Peyer's patch (tissue), 4 donors: ENCODE measurements around the gene TCF21.

Source experiments
- POLR2A ChIP-seq, 2 donors: fragments of 450-650 bp; IDR thresholded peaks; one replicate each; pipeline ENCODE4 v1.5.1; 2017; ENCODE audit warnings: antibody characterized with exemption in 2 of 2, mild to moderate bottlenecking in 2 of 2, moderate library complexity in 2 of 2
- TF ChIP-seq, protein P1 (sequence below), 6 experiments: fragments of 450-650 bp in 4 of 6; fragments of 200-600 bp in 2 of 6; sonication (generic) in 1 of 6; IDR thresholded peaks; one replicate each; pipeline ENCODE4 v1.5.1; 2017 to 2019; ENCODE audit warnings: antibody characterized with exemption in 6 of 6, mild to moderate bottlenecking in 3 of 6, moderate library complexity in 1 of 6

DNA sequence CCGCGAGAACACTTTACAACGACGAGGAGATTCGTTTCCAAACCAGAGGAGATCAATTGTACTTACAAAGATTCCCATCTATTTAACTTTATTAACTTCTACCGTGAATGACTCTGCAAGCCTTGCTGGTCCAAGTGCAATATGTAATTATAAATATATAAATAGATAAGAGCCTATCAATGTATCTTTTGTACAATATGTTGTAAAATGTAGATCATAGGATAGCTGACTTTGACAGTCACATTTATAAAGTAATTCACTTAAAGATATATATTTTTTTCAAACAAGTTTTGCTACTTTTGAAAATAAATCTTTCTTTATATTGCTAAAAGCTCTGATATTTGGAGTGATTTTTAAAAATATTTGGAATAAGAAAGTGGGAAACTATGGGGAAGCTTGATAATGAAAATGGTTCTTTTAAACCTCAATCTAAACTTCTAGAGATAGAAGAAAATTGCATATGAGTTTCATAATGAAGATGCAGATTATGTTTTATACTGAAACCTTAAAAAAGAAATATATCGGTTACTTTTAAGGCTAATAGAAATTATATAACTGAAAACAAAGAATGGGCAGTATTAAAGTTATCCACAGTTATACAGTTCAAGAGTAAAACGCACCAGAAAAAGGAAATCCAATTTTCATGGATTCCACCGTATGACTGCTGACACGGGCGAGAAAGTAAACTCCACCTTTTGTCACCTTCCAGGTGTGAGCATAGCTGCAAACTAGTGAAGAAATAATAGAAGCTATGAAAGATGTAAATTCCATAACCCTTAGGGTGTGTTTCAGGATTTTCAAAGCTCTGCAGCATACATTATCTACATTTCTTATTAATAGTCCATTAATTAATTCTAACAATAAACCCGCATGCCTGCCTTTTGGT is 3.3 kb downstream of the TCF21 start:
- TF ChIP-seq, protein P1, sequence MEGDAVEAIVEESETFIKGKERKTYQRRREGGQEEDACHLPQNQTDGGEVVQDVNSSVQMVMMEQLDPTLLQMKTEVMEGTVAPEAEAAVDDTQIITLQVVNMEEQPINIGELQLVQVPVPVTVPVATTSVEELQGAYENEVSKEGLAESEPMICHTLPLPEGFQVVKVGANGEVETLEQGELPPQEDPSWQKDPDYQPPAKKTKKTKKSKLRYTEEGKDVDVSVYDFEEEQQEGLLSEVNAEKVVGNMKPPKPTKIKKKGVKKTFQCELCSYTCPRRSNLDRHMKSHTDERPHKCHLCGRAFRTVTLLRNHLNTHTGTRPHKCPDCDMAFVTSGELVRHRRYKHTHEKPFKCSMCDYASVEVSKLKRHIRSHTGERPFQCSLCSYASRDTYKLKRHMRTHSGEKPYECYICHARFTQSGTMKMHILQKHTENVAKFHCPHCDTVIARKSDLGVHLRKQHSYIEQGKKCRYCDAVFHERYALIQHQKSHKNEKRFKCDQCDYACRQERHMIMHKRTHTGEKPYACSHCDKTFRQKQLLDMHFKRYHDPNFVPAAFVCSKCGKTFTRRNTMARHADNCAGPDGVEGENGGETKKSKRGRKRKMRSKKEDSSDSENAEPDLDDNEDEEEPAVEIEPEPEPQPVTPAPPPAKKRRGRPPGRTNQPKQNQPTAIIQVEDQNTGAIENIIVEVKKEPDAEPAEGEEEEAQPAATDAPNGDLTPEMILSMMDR (IDR thresholded peaks at IDR 0.05) = no peak
- TF ChIP-seq POLR2A (IDR thresholded peaks at IDR 0.05) = no peak
